GOT3 (cell line): ENCODE data around the gene DCDC1.

Source experiments
- DNase-seq: peaks from one replicate; lab custom pipeline; 2025; ENCODE audit warnings: mixed read lengths; lab: John Stamatoyannopoulos, UW

The DCDC1 gene

GRCh38 chr11:31236143-31236542 lies 133.4 kb downstream of the DCDC1 start:
- DNase-seq = no peak

- DNase-seq = no peak
These were observed 136.1 kb downstream of the DCDC1 start for GRCh38 chr11:31233425-31233824.

- no peak for DNase-seq
These were observed 137.9 kb downstream of the DCDC1 start for GRCh38 chr11:31231601-31232000.

GRCh38 chr11:31218847-31219246 lies 150.7 kb downstream of the DCDC1 start:
- no peak for DNase-seq

GRCh38 chr11:31214372-31214771 lies 155.2 kb downstream of the DCDC1 start:
- no peak for DNase-seq

GRCh38 chr11:31199378-31199777 lies 170.2 kb downstream of the DCDC1 start:
- DNase-seq = no peak

- DNase-seq = no peak
These were observed 195.4 kb downstream of the DCDC1 start for GRCh38 chr11:31173926-31174680.

GRCh38 chr11:31160504-31161422 lies 208.8 kb downstream of the DCDC1 start:
- no peak for DNase-seq

GRCh38 chr11:31150841-31151240 lies 218.7 kb downstream of the DCDC1 start:
- DNase-seq = no peak

- DNase-seq = no peak
These were observed 219.5 kb downstream of the DCDC1 start for GRCh38 chr11:31150011-31150410.

- no peak for DNase-seq
These were observed 227.8 kb downstream of the DCDC1 start for GRCh38 chr11:31141789-31142188.

- no peak for DNase-seq
These were observed 230.1 kb downstream of the DCDC1 start for GRCh38 chr11:31139479-31139878.

- no peak for DNase-seq
These were observed 236.8 kb downstream of the DCDC1 start for GRCh38 chr11:31132531-31133421.

- DNase-seq = no peak
These were observed 237.8 kb downstream of the DCDC1 start for GRCh38 chr11:31131760-31132159.

- DNase-seq = no peak
These were observed 242.2 kb downstream of the DCDC1 start for GRCh38 chr11:31127290-31127689.

GRCh38 chr11:31120428-31120827 lies 249.1 kb downstream of the DCDC1 start:
- no peak for DNase-seq

- no peak for DNase-seq
These were observed 251.0 kb downstream of the DCDC1 start for GRCh38 chr11:31118566-31118965.

- DNase-seq = no peak
These were observed 252.5 kb downstream of the DCDC1 start for GRCh38 chr11:31117038-31117437.

- DNase-seq = no peak
These were observed 255.1 kb downstream of the DCDC1 start for GRCh38 chr11:31114442-31114841.

GRCh38 chr11:31110830-31111229 lies 258.7 kb downstream of the DCDC1 start:
- DNase-seq = no peak

GRCh38 chr11:31109446-31109845 lies 260.1 kb downstream of the DCDC1 start:
- no peak for DNase-seq

GRCh38 chr11:31107649-31108048 lies 261.9 kb downstream of the DCDC1 start:
- no peak for DNase-seq
